Neural cell (in vitro differentiated cells): Measurements from ENCODE around the gene FAM124A. TPM values are rescaled to one million over a fixed set of nuclear protein-coding genes. Genes with fewer than 3 reads are reported as not detected.

ENCODE experiments used
- H2AFZ ChIP-seq: fragments of 200-600, 300-800 bp; sonication (generic), shearing (Covaris generic); 2 replicates; pipeline ENCODE4 v1.6.0; 2014; ENCODE audit warnings: low read depth, mild to moderate bottlenecking, antibody characterized with exemption, low read length, moderate library complexity
- H3F3A ChIP-seq: fragments of 200-600 bp; shearing (Covaris generic); 2 replicates; pipeline ENCODE4 v1.6.1; 2016; ENCODE audit warnings: mild to moderate bottlenecking, moderate library complexity, mixed read lengths, antibody characterized with exemption, low read length; ENCODE audit not compliant: insufficient read depth, poor library complexity, severe bottlenecking
- H3K27ac ChIP-seq: fragments of 200-600, 300-800 bp; sonication (generic), shearing (Covaris generic); 2 replicates; pipeline ENCODE4 v1.5.1; 2014; ENCODE audit warnings: mild to moderate bottlenecking, low read length, moderate library complexity
- H3K27me3 ChIP-seq: fragments of 300-800, 200-600 bp; sonication (generic), shearing (Covaris generic); 2 replicates; pipeline ENCODE4 v1.6.0; 2014; ENCODE audit warnings: mild to moderate bottlenecking, low read depth, low read length, moderate library complexity; ENCODE audit not compliant: insufficient read depth
- H3K36me3 ChIP-seq: fragments of 300-800, 200-600 bp; sonication (generic), shearing (Covaris generic); 2 replicates; pipeline ENCODE4 v1.5.1; 2014; ENCODE audit warnings: mild to moderate bottlenecking, antibody characterized with exemption, low read length, moderate library complexity; ENCODE audit not compliant: insufficient read depth
- H3K4me2 ChIP-seq: fragments of 300-800, 200-600 bp; sonication (generic), shearing (Covaris generic); 2 replicates; pipeline ENCODE4 v1.6.0; 2014; ENCODE audit warnings: mild to moderate bottlenecking, low read length
- H3K4me3 ChIP-seq: fragments of 300-800, 200-600 bp; sonication (generic), shearing (Covaris generic); 2 replicates; pipeline ENCODE4 v1.5.1; 2014; ENCODE audit warnings: mild to moderate bottlenecking, low read length, moderate library complexity
- H3K79me2 ChIP-seq: fragments of 200-600 bp; shearing (Covaris generic); replicated peaks from 2 replicates; pipeline ENCODE4 v1.6.0; 2014; ENCODE audit warnings: mild to moderate bottlenecking, low read length, moderate library complexity; ENCODE audit not compliant: insufficient read depth
- H3K9ac ChIP-seq: fragments of 300-800, 200-600 bp; sonication (generic), shearing (Covaris generic); 2 replicates; pipeline ENCODE4 v1.6.1; 2016; ENCODE audit warnings: mild to moderate bottlenecking, low read length, mixed read lengths
- H3K9me2 ChIP-seq: fragments of 200-600 bp; shearing (Covaris generic); 2 replicates; pipeline ENCODE4 v1.6.1; 2016; ENCODE audit warnings: mild to moderate bottlenecking, low read length, mixed read lengths; ENCODE audit not compliant: insufficient read depth
- H3K9me3 ChIP-seq: fragments of 200-600, 300-800 bp; sonication (generic), shearing (Covaris generic); 2 replicates; pipeline ENCODE4 v1.6.1; 2016; ENCODE audit warnings: mild to moderate bottlenecking, mixed run types, low read length, moderate library complexity, mixed read lengths
- H4K20me1 ChIP-seq: fragments of 200-600 bp; shearing (Covaris generic); 2 replicates; pipeline ENCODE4 v1.6.1; 2016; ENCODE audit warnings: mild to moderate bottlenecking, mixed run types; ENCODE audit not compliant: insufficient read depth
- EP300 ChIP-seq: fragments of 450-650 bp; conservative IDR thresholded peaks from 2 replicates; pipeline ENCODE4 v1.6.1; 2014; ENCODE audit warnings: antibody characterized with exemption, mild to moderate bottlenecking, moderate library complexity; ENCODE audit not compliant: poor library complexity, severe bottlenecking
- EZH2 ChIP-seq: fragments of 200-600, 300-800 bp; shearing (Covaris generic), sonication (generic); IDR thresholded peaks from 2 replicates; pipeline ENCODE4 v1.6.1; 2014; ENCODE audit warnings: antibody characterized with exemption, low read length, borderline replicate concordance, mild to moderate bottlenecking; ENCODE audit not compliant: insufficient read depth, poor library complexity, severe bottlenecking
- MXI1 ChIP-seq: fragments of 450-650 bp; conservative IDR thresholded peaks from 2 replicates; pipeline ENCODE4 v1.6.1; 2014; ENCODE audit warnings: antibody characterized with exemption, mild to moderate bottlenecking; ENCODE audit not compliant: poor library complexity, severe bottlenecking
- POLR2AphosphoS5 ChIP-seq: IDR thresholded peaks from 2 replicates; pipeline ENCODE4 v1.6.1; 2012
- RAD21 ChIP-seq: fragments of 450-650 bp; conservative IDR thresholded peaks from 2 replicates; pipeline ENCODE4 v1.6.1; 2014; ENCODE audit warnings: antibody characterized with exemption, mild to moderate bottlenecking, moderate library complexity
- REST ChIP-seq: IDR thresholded peaks from 2 replicates; pipeline ENCODE4 v1.6.1; 2012; ENCODE audit warnings: borderline replicate concordance
- SMC3 ChIP-seq: fragments of 450-650 bp; conservative IDR thresholded peaks from 2 replicates; pipeline ENCODE4 v1.6.1; 2014; ENCODE audit warnings: antibody characterized with exemption, mild to moderate bottlenecking, moderate library complexity; ENCODE audit not compliant: poor library complexity
- polyA plus RNA-seq: library from polyadenylated mRNA; depleted of rRNA; stranded (reverse); fragments of >200 nt; gene quantifications from 2 replicates; pipeline ENCODE4 v1.2.3, GENCODE V29; 2014
- TF ChIP-seq, protein P1 (sequence below): fragments of 450-650 bp; IDR thresholded peaks from 2 replicates; pipeline ENCODE4 v1.5.1; 2014; ENCODE audit warnings: antibody characterized with exemption, mild to moderate bottlenecking, moderate library complexity; ENCODE audit not compliant: poor library complexity, severe bottlenecking

Gene FAM124A
- polyA plus RNA-seq, 1 donor from 2014 or later: 3.0 TPM

GRCh38 chr13:51235756-51236490 lies 13.7 kb downstream of the FAM124A start:
- Histone ChIP-seq H3K4me3 (no peak overlapping the region), H3K4me2 (no peak overlapping the region), H3F3A (no peaks in the 10 kb centered on the region), H2AFZ (no peak overlapping the region), H3K27me3 (no peaks in the 10 kb centered on the region), H3K9ac (no peak overlapping the region), H4K20me1 (no peaks in the 10 kb centered on the region), H3K36me3 (no peaks in the 10 kb centered on the region), H3K27ac (no peak overlapping the region), H3K9me2 (no peaks in the 10 kb centered on the region), H3K9me3 (no peaks in the 10 kb centered on the region), H3K79me2 (no peaks in the 10 kb centered on the region)
- no peak for TF ChIP-seq EZH2
- no peak for TF ChIP-seq RAD21
- TF ChIP-seq, protein P1, sequence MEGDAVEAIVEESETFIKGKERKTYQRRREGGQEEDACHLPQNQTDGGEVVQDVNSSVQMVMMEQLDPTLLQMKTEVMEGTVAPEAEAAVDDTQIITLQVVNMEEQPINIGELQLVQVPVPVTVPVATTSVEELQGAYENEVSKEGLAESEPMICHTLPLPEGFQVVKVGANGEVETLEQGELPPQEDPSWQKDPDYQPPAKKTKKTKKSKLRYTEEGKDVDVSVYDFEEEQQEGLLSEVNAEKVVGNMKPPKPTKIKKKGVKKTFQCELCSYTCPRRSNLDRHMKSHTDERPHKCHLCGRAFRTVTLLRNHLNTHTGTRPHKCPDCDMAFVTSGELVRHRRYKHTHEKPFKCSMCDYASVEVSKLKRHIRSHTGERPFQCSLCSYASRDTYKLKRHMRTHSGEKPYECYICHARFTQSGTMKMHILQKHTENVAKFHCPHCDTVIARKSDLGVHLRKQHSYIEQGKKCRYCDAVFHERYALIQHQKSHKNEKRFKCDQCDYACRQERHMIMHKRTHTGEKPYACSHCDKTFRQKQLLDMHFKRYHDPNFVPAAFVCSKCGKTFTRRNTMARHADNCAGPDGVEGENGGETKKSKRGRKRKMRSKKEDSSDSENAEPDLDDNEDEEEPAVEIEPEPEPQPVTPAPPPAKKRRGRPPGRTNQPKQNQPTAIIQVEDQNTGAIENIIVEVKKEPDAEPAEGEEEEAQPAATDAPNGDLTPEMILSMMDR: no peak

- Histone ChIP-seq H3K9me3 (no peaks in the 10 kb centered on the region), H3F3A (no peaks in the 10 kb centered on the region), H3K4me3 (no peak overlapping the region), H3K27me3 (no peaks in the 10 kb centered on the region), H4K20me1 (no peaks in the 10 kb centered on the region), H2AFZ (no peak overlapping the region), H3K4me2 (no peak overlapping the region), H3K9me2 (no peaks in the 10 kb centered on the region), H3K9ac (no peak overlapping the region), H3K79me2 (no peaks in the 10 kb centered on the region), H3K27ac (no peak overlapping the region), H3K36me3 (no peaks in the 10 kb centered on the region)
- no peak for TF ChIP-seq EP300
- no peak for TF ChIP-seq MXI1
- TF ChIP-seq, protein P1: no peak
- no peak for TF ChIP-seq REST
- TF ChIP-seq SMC3: no peak
- no peak for TF ChIP-seq RAD21
- no peak for TF ChIP-seq EZH2
- TF ChIP-seq POLR2AphosphoS5: no peak
Measured at GRCh38 chr13:51236491-51236792, 14.2 kb downstream of the FAM124A start.
